ENCODE data around the gene TUBB2B. TPM values are rescaled to one million over a fixed set of nuclear protein-coding genes. Genes with fewer than 3 reads are reported as not detected.

TUBB2B gene
- total and polyA plus RNA-seq, 2 donors (not counting 3 experiments of a cell fraction or from before 2014, with no cell fraction given): 5.1 to 8.3 TPM

GRCh38 chr6:3201388-3201787 is 26.1 kb downstream of the TUBB2B start:
- Histone ChIP-seq H3K4me1 (ENCODE audit: control insufficient read depth, extremely low read depth, insufficient read depth, low read length) (no peaks in the 10 kb centered on the region), H3K79me2 (ENCODE audit: control insufficient read depth, insufficient read depth, low read length) (no peaks in the 10 kb centered on the region), H3K9me1 (replicated peaks; ENCODE audit: control insufficient read depth, extremely low read depth, insufficient read depth, low read length) (no peaks in the 10 kb centered on the region), H3K9me3 (replicated peaks; ENCODE audit: control insufficient read depth, insufficient read depth, low read length) (no peaks in the 10 kb centered on the region), H3K27ac (ENCODE audit: insufficient read depth, low read depth, low read length) (no peak overlapping the region), H3K36me3 (ENCODE audit: control insufficient read depth in 2 of 2, extremely low read depth in 1 of 2, insufficient read depth in 2 of 2, low read length in 2 of 2) (no peaks in the 10 kb centered on the region), H3K27me3 (ENCODE audit: control insufficient read depth in 2 of 2, insufficient read depth in 2 of 2, low read length in 2 of 2) (peaks cover 8 to 14% of the 10 kb centered on the region in 2 experiments), H3K4me2 (ENCODE audit: insufficient read depth, low read length) (no peak overlapping the region), H3K9ac (replicated peaks; ENCODE audit: extremely low read depth, insufficient read depth, low read length) (no peak overlapping the region), H3K4me3 (replicated peaks in 1 of 3; ENCODE audit: insufficient read depth in 1 of 3, low read depth in 1 of 3, low read length in 3 of 3) (no peak overlapping the region), H2AFZ (ENCODE audit: low read depth, low read length) (no peak overlapping the region), H4K20me1 (replicated peaks; ENCODE audit: control insufficient read depth, extremely low read depth, insufficient read depth, low read length) (no peaks in the 10 kb centered on the region)
- POLR2A ChIA-PET: no interaction called here
- FAIRE-seq: no peak
- CTCF ChIA-PET: no interaction called here
- BruUV-seq (replicated peaks): no TSS peak
- dilution Hi-C loops (cut with MboI; ENCODE audit: extremely low pct_ligation_motif_present, low sequenced_read_pairs): no loop called here
- TF ChIP-seq FOS (IDR thresholded peaks at IDR 0.05; ENCODE audit: borderline replicate concordance, insufficient read depth, low read length) (no peak), CTCF (IDR thresholded peaks at IDR 0.05; ENCODE audit: extremely low read depth in 1 of 2, insufficient read depth in 1 of 2, low read depth in 1 of 2, low read length in 2 of 2) (no peak), MYC (IDR thresholded peaks at IDR 0.05; ENCODE audit: low read depth, low read length) (no peak), MAX (IDR thresholded peaks at IDR 0.05; ENCODE audit: insufficient read depth, insufficient read length) (no peak), POLR2A (IDR thresholded peaks at IDR 0.05; ENCODE audit: low read depth, low read length) (no peak), JUN (IDR thresholded peaks at IDR 0.05; ENCODE audit: borderline replicate concordance, insufficient read depth, insufficient read length, low read depth) (no peak), POLR2AphosphoS5 (IDR thresholded peaks at IDR 0.05; ENCODE audit: insufficient read depth, low read depth, low read length) (no peak), GATA2 (IDR thresholded peaks at IDR 0.05; ENCODE audit: insufficient read depth, insufficient read length, low read depth, low read length) (no peak), EZH2 (IDR thresholded peaks at IDR 0.05; ENCODE audit: borderline replicate concordance, low read depth, low read length, severe bottlenecking) (no peak)
- intact Hi-C loops (cut with micrococcal nuclease): no loop called here
- DNase-seq (ENCODE audit: low read depth, low spot score): no peak
